CD4-positive, CD25-positive, alpha-beta regulatory T cell (primary cell): ENCODE results near the gene ARL6IP5. TPM values are rescaled to one million over a fixed set of nuclear protein-coding genes. Genes with fewer than 3 reads are reported as not detected.

Experiments
- ATAC-seq, 2 donors: fragments of 150-1000 bp; cut with Tn5 transposase; one replicate each; pipeline ENCODE4 v1.10.0; 2021; ENCODE audit warnings: low read depth in 2 of 2, moderate number of reproducible peaks in 2 of 2, moderate library complexity in 1 of 2
- DNase-seq, 3 donors: peaks; one replicate each; pipeline versions ENCODE4 v3.0.0 to v3.0.0-alpha.2; 2012 to 2022; ENCODE audit warnings: mixed read lengths in 1 of 3
- H3K27ac ChIP-seq: one replicate; pipeline ENCODE4 v1.7.0; 2013; ENCODE audit warnings: mild to moderate bottlenecking, low read length; ENCODE audit not compliant: insufficient read depth, poor library complexity, severe bottlenecking
- H3K27me3 ChIP-seq: one replicate; pipeline ENCODE4 v1.7.0; 2013; ENCODE audit warnings: low read length; ENCODE audit not compliant: control insufficient read depth, insufficient read depth
- H3K36me3 ChIP-seq: one replicate; pipeline ENCODE4 v1.7.0; 2013; ENCODE audit warnings: mild to moderate bottlenecking, low read length, moderate library complexity; ENCODE audit not compliant: control insufficient read depth, insufficient read depth
- H3K4me1 ChIP-seq: 2 replicates; pipeline ENCODE4 v1.7.0; 2013; ENCODE audit warnings: mild to moderate bottlenecking, low read length; ENCODE audit not compliant: insufficient read depth, control insufficient read depth, poor library complexity, severe bottlenecking
- H3K4me3 ChIP-seq: one replicate; pipeline ENCODE4 v1.7.0; 2013; ENCODE audit warnings: low read depth, mild to moderate bottlenecking, low read length, moderate library complexity
- H3K9me3 ChIP-seq, 2 experiments: 1 replicate in 1 of 2; 2 replicates in 1 of 2; pipeline ENCODE4 v1.7.0; 2013; ENCODE audit warnings: low read length in 2 of 2, mild to moderate bottlenecking in 1 of 2, moderate library complexity in 1 of 2; ENCODE audit not compliant: control insufficient read depth in 2 of 2
- H3K27ac Mint-ChIP-seq, 3 donors: one replicate each; pipeline ENCODE4 v1.8.0; 2020 to 2022; ENCODE audit warnings: mild to moderate bottlenecking in 3 of 3, mixed read lengths in 3 of 3, moderate library complexity in 2 of 3
- H3K27me3 Mint-ChIP-seq: one replicate; pipeline ENCODE4 v1.8.0; 2022; ENCODE audit warnings: mild to moderate bottlenecking, mixed read lengths
- H3K36me3 Mint-ChIP-seq: one replicate; pipeline ENCODE4 v1.8.0; 2020; ENCODE audit warnings: mixed read lengths
- H3K4me1 Mint-ChIP-seq, 4 donors: one replicate each; pipeline ENCODE4 v1.8.0; 2020 to 2022; ENCODE audit warnings: mixed read lengths in 4 of 4, mild to moderate bottlenecking in 1 of 4
- H3K4me3 Mint-ChIP-seq, 4 donors: one replicate each; pipeline ENCODE4 v1.8.0; 2020 to 2022; ENCODE audit warnings: mild to moderate bottlenecking in 4 of 4, mixed read lengths in 4 of 4, moderate library complexity in 3 of 4
- H3K9me3 Mint-ChIP-seq, 7 donors: one replicate each; pipeline ENCODE4 v1.8.0; 2020 to 2022; ENCODE audit warnings: mixed read lengths in 7 of 7, mild to moderate bottlenecking in 3 of 7, moderate library complexity in 2 of 7
- polyA plus RNA-seq, 4 donors: library from polyadenylated mRNA; unstranded; fragments of 300-500 nt; fragmentation: Illumina TruSeq; gene quantifications; one replicate each; pipeline ENCODE4 v1.2.3, GENCODE V29; 2021
- total RNA-seq: library from RNA; stranded (reverse); gene quantifications from one replicate; pipeline ENCODE4 v1.2.3, GENCODE V29; 2022

ARL6IP5 gene
- total and polyA plus RNA-seq, 5 donors from 2014 or later: 117 to 578 (median 528) TPM

DNA sequence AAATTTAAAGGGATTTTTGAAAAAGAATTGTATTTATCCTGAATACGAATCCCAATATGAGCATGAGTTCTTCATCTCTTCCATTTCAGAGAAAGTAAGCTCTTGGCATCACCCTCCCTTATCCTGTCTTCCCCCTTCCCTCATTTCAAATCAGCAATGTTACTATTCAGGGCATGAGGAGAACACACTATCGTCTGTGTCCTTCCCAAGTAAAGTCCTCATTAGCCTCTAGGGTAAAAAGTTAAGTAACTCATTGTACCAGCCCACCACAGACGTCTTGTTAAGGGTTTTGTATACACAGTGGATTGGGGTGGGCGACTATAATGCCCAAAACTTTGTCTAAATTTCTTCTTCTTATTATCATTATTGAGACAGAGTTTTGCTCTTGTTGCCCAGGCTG is 14.8 kb downstream of the ARL6IP5 start:
- no peaks in the 10 kb centered on the region for H3K9me3 Mint-ChIP-seq
- Histone ChIP-seq H3K4me3 (no peak overlapping the region), H3K27ac (peak overlapping the region; percentile 9), H3K36me3 (peaks cover 52% of the 10 kb centered on the region), H3K4me1 (peaks cover 57% of the 10 kb centered on the region), H3K27me3 (no peaks in the 10 kb centered on the region), H3K9me3 (no peaks in the 10 kb centered on the region)
- peaks cover 44 to 89% (median 71%) of the 10 kb centered on the region in 4 donors for H3K4me1 Mint-ChIP-seq
- H3K27ac Mint-ChIP-seq: peak overlapping the region; percentile 15 to 68 (median 38)
- DNase-seq: no peak
- peak overlapping the region in 2 of 4 donors; percentile 61 to 66 for H3K4me3 Mint-ChIP-seq
- no peaks in the 10 kb centered on the region for H3K27me3 Mint-ChIP-seq
- no peak for ATAC-seq
- peaks cover 45% of the 10 kb centered on the region for H3K36me3 Mint-ChIP-seq

DNA sequence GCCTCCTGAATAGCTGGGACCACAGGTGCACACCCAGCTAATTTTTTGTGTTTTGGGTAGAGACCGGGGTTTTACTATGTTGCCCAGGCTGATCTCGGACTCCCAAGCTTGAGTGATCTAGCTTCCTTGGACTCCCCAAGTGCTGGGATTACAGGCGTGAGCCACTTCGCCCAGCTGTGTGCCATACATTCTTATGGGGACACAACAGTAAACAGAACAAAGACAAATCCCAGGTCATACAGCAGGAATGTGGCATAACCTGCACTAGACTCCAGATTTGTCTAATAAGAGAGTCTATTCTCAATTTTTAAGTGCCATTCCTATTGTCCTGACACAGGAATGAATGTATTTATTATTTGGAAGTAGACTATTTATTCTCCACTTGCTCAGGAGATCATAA is 17.6 kb downstream of the ARL6IP5 start:
- no peak for DNase-seq
- ATAC-seq: no peak
- Histone ChIP-seq H3K4me1 (peaks cover 31% of the 10 kb centered on the region), H3K9me3 (no peaks in the 10 kb centered on the region), H3K36me3 (peaks cover 70% of the 10 kb centered on the region), H3K27ac (peak overlapping the region; percentile 0), H3K4me3 (no peak overlapping the region), H3K27me3 (no peaks in the 10 kb centered on the region)
- H3K4me3 Mint-ChIP-seq: no peak overlapping the region
- no peaks in the 10 kb centered on the region for H3K9me3 Mint-ChIP-seq
- H3K4me1 Mint-ChIP-seq: peaks cover 38 to 77% (median 60%) of the 10 kb centered on the region in 4 donors
- H3K36me3 Mint-ChIP-seq: peaks cover 51% of the 10 kb centered on the region
- no peaks in the 10 kb centered on the region for H3K27me3 Mint-ChIP-seq
- H3K27ac Mint-ChIP-seq: peak overlapping the region in 2 of 3 donors; percentile 41 to 71

DNA sequence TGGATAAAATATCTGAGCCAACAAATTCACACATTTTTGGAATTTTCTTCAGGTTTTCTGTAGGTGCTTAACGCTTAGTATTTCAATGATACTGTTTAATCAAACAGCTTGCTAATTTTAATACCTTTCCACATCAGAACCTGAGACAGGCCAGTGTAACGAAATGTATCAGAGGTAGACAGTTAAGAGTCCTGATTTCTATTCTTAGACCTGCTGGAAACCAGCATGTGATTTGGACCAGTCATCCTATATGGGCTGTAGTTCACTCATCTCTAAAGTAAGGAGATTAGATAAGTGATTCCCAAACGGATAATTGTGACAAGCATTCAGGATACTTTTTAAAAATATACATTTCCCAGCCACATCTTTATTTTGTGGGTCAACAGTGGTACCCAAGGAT is 18.4 kb downstream of the ARL6IP5 start:
- Histone ChIP-seq H3K4me1 (peaks cover 23% of the 10 kb centered on the region), H3K4me3 (no peak overlapping the region), H3K9me3 (no peaks in the 10 kb centered on the region), H3K27me3 (no peaks in the 10 kb centered on the region), H3K36me3 (peaks cover 66% of the 10 kb centered on the region), H3K27ac (no peak overlapping the region)
- H3K4me1 Mint-ChIP-seq: peaks cover 39 to 74% (median 60%) of the 10 kb centered on the region in 4 donors
- H3K27me3 Mint-ChIP-seq: no peaks in the 10 kb centered on the region
- H3K36me3 Mint-ChIP-seq: peaks cover 46% of the 10 kb centered on the region
- DNase-seq: no peak
- ATAC-seq: no peak
- no peaks in the 10 kb centered on the region for H3K9me3 Mint-ChIP-seq
- no peak overlapping the region for H3K4me3 Mint-ChIP-seq
- peak overlapping the region in 2 of 3 donors; percentile 6 to 38 for H3K27ac Mint-ChIP-seq

DNA sequence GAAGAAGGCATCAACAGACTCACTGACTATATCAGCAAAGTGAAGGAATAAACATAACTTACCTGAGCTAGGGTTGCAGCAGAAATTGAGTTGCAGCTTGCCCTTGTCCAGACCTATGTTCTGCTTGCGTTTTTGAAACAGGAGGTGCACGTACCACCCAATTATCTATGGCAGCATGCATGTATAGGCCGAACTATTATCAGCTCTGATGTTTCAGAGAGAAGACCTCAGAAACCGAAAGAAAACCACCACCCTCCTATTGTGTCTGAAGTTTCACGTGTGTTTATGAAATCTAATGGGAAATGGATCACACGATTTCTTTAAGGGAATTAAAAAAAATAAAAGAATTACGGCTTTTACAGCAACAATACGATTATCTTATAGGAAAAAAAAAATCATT is 19.8 kb downstream of the ARL6IP5 start:
- Mint-ChIP-seq H3K9me3 (no peaks in the 10 kb centered on the region), H3K27ac (peak overlapping the region; percentile 6 to 31 (median 24)), H3K36me3 (peaks cover 41% of the 10 kb centered on the region), H3K4me3 (no peak overlapping the region), H3K4me1 (peaks cover 38 to 70% (median 54%) of the 10 kb centered on the region in 4 donors), H3K27me3 (no peaks in the 10 kb centered on the region)
- Histone ChIP-seq H3K9me3 (no peaks in the 10 kb centered on the region), H3K4me1 (peaks cover 18% of the 10 kb centered on the region), H3K27me3 (no peaks in the 10 kb centered on the region), H3K4me3 (no peak overlapping the region), H3K36me3 (peaks cover 64% of the 10 kb centered on the region), H3K27ac (no peak overlapping the region)
- DNase-seq (no peak), ATAC-seq (no peak)

DNA sequence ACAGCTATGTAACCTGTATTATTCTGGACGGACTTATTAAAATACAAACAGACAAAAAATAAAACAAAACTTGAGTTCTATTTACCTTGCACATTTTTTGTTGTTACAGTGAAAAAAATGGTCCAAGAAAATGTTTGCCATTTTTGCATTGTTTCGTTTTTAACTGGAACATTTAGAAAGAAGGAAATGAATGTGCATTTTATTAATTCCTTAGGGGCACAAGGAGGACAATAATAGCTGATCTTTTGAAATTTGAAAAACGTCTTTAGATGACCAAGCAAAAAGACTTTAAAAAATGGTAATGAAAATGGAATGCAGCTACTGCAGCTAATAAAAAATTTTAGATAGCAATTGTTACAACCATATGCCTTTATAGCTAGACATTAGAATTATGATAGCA is 20.6 kb downstream of the ARL6IP5 start:
- Mint-ChIP-seq H3K27ac (peak overlapping the region; percentile 64 to 71 (median 67)), H3K9me3 (no peaks in the 10 kb centered on the region), H3K27me3 (no peaks in the 10 kb centered on the region), H3K4me3 (no peak overlapping the region), H3K36me3 (peaks cover 36% of the 10 kb centered on the region), H3K4me1 (peaks cover 33 to 63% (median 49%) of the 10 kb centered on the region in 4 donors)
- Histone ChIP-seq H3K27ac (no peak overlapping the region), H3K4me1 (peaks cover 14% of the 10 kb centered on the region), H3K9me3 (no peaks in the 10 kb centered on the region), H3K36me3 (peaks cover 58% of the 10 kb centered on the region), H3K27me3 (no peaks in the 10 kb centered on the region), H3K4me3 (no peak overlapping the region)
- DNase-seq (no peak), ATAC-seq (no peak)

DNA sequence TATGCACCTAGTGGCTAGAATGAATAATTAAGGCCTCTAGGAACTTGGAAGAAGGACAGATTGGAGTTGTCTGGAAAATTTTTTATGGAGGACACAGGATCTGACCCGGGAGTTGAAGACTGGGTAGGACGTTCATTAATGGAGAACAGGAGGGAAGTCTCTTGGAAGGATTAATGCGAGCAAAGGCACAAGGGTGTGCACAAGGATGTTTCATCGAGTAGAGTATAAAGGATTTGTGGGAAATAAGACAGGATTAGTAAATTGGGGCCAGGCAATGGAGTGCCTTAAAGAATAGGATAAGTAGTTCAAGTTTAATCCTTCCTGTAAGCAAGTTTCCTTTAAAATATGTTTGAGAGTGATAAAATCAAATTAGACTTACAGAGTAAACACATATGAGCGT is 23.1 kb downstream of the ARL6IP5 start:
- peaks cover 25% of the 10 kb centered on the region for H3K36me3 Mint-ChIP-seq
- no peaks in the 10 kb centered on the region for H3K27me3 ChIP-seq
- no peak for DNase-seq
- H3K27me3 Mint-ChIP-seq: no peaks in the 10 kb centered on the region
- no peak for ATAC-seq
- H3K9me3 Mint-ChIP-seq: no peaks in the 10 kb centered on the region
- H3K4me3 Mint-ChIP-seq: no peak overlapping the region
- peaks cover 14% of the 10 kb centered on the region for H3K4me1 ChIP-seq
- H3K36me3 ChIP-seq: peaks cover 35% of the 10 kb centered on the region
- H3K4me3 ChIP-seq: no peak overlapping the region
- H3K27ac Mint-ChIP-seq: peak overlapping the region in 2 of 3 donors; percentile 37 to 66
- H3K27ac ChIP-seq: no peak overlapping the region
- no peaks in the 10 kb centered on the region for H3K9me3 ChIP-seq
- H3K4me1 Mint-ChIP-seq: peaks cover 25 to 47% (median 39%) of the 10 kb centered on the region in 4 donors

DNA sequence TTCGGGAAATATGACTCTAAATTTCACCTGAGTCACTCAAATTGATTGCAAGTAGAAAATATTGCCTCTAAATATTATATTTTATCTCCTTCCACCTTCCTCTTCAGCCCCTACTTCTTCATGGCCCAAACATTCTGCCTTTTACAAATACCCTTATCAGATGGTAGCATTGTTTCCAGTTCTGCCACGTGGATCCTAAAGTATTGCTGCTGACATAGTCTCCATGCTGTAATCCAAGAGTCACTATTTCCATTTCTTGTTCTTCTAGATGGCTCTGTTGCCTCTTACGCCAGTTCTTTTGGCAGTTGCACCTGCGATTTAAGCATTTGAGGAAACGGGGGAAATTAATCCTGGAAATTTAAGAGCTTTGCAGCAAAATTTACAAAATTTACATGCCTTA is 24.1 kb downstream of the ARL6IP5 start:
- Histone ChIP-seq H3K9me3 (no peaks in the 10 kb centered on the region), H3K36me3 (peaks cover 26% of the 10 kb centered on the region), H3K4me3 (no peak overlapping the region), H3K27me3 (no peaks in the 10 kb centered on the region), H3K4me1 (peaks cover 8% of the 10 kb centered on the region), H3K27ac (no peak overlapping the region)
- peaks cover 27 to 42% (median 34%) of the 10 kb centered on the region in 4 donors for H3K4me1 Mint-ChIP-seq
- H3K27ac Mint-ChIP-seq: peak overlapping the region in 2 of 3 donors; percentile 47 to 79
- no peaks in the 10 kb centered on the region for H3K27me3 Mint-ChIP-seq
- ATAC-seq (no peak), DNase-seq (no peak)
- H3K4me3 Mint-ChIP-seq: no peak overlapping the region
- H3K36me3 Mint-ChIP-seq: peaks cover 21% of the 10 kb centered on the region
- H3K9me3 Mint-ChIP-seq: no peaks in the 10 kb centered on the region

DNA sequence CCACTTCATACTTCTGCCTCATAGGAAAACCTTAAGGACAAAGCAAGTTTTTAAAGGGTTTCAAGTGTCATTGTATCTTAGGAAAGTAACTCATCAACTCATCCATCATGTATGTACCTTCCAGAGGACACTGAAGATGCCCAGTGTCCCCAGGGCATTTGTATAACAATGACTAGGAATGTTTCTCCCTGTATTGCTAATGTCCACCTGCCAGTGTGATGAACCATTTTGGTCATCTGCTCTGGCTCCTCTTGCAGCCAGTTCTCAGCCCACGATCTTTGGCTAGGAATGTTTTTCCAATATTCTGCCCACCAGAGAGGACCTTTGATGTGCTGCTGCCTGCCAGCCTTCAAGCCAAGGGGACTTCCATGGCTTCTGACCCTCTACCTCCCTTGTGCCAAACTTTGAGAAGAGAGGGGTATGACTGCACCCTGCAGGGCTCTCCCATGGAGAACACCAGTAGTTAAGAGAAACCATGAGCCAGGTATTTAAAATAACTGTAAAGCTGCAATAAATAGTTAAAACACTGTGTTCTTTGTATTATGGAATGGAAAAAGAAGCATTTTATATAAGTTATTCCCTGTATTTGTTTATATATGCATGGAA is 26.3 kb downstream of the ARL6IP5 start:
- H3K4me1 Mint-ChIP-seq: peaks cover 15 to 23% (median 18%) of the 10 kb centered on the region in 4 donors
- Histone ChIP-seq H3K27ac (no peak overlapping the region), H3K4me3 (no peak overlapping the region), H3K4me1 (no peaks in the 10 kb centered on the region), H3K9me3 (no peaks in the 10 kb centered on the region), H3K27me3 (no peaks in the 10 kb centered on the region), H3K36me3 (peaks cover 5% of the 10 kb centered on the region)
- peaks cover 3% of the 10 kb centered on the region for H3K36me3 Mint-ChIP-seq
- ATAC-seq: no peak
- H3K27me3 Mint-ChIP-seq: no peaks in the 10 kb centered on the region
- H3K27ac Mint-ChIP-seq: peak overlapping the region in 2 of 3 donors; percentile 64 to 71
- H3K9me3 Mint-ChIP-seq: no peaks in the 10 kb centered on the region
- DNase-seq: no peak
- no peak overlapping the region for H3K4me3 Mint-ChIP-seq
